HG03521 (cell line): ENCODE data around the gene ERI3.

ENCODE experiments used
- ATAC-seq: cut with Tn5 transposase; IDR thresholded peaks from one replicate; pipeline ENCODE4 v1.9.1; 2021; ENCODE audit warnings: mild to moderate bottlenecking, moderate library complexity; ENCODE audit not compliant: unreplicated experiment

Gene ERI3

DNA sequence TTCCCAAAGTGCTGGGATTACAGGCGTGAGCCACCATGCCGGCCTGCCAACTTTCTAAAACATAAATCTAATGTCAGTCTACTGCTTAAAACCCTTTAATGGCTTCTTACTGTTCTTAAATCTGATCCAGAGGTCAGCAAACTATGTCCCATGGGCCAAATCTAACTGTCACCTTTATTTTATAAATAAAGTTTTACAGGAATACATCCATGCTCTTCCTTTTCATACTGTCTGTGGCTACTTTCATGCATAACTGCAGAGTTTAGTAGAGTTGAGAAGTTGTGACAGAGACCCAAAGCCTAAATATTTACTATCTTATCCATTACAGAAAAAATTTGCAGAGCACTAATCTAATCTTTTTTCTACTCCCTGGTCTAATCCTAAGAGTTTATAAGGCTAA, 3.8 kb downstream of the ERI3 start:
- ATAC-seq: no peak

DNA sequence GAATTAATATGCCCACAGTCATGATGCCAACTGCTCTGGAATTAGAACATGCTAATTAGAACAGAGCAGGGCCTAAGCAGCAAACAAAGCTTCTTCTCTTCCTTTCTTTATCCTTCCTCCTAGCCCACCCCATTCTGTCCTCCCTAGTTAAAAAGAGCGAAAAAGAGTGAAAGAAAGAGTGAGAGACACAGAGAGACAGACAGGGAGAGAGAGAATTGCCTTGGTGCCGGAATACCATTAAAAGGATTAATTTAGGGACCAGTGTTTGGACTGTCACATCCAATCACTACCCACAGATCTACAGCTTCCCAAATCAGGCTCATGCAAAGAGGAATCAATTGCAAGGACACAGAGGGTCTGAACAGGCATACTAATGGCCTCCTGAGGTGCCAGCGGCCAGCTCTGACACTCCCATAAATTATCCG, 7.0 kb downstream of the ERI3 start:
- no peak for ATAC-seq

DNA sequence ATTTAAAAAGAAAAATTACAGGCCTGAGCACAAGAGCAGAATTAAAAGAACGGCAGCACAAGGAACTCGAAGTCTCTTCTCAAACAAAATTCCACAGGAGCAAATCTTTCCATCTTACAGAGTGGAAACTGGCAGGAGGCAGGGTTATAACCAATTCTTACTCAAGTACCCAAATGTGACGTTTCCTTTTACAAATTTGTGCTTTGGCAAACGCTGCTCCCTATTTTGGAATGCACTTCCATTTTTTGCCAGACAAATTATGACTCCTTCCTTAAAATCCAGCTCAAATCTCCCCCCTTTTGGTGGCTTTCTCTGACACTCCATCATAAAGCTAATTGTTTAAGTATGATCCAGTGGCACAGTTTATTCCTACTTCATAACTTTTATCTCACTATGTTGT, 7.8 kb downstream of the ERI3 start:
- ATAC-seq: no peak

DNA sequence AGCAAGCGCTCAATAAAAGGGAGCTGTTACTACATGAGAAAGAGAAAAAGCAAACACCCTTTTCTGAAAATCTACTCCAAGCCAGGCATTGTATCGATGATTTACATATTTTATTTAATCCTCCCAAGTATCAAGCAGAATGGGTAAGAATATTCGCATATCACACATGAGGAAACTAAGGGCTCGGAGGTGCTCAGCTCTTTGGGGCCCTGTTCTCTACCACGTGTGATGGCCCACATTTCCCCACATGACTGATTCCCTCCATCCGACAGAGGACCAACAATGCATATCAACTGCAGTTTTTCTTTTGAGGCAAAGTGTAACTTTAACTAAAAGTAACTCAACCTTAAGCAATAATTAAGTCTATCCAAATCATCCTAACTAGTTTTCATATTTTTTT, 8.2 kb downstream of the ERI3 start:
- ATAC-seq: no peak

DNA sequence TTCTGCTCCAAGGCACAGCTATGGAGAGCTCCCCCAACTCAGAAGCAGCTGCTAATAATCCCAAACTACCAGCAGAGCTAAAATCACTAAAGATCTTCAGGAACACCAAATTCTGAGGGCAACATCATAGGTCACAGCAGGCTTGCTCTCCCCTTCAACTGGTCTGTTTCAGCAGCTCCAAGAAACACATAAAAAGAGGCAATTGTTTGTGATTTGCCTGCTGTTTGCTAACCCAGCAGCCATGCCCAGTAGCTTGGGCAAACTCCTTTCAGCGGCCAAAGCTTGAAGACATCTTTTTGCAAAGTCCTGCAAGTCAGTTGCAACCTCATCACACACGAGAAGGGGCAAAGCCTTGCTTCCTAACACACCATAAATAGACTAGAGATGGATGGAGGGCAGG, 8.9 kb downstream of the ERI3 start:
- no peak for ATAC-seq

- ATAC-seq: no peak
Observed at GRCh38 chr1:44345187-44345775, 9.8 kb downstream of the ERI3 start.

DNA sequence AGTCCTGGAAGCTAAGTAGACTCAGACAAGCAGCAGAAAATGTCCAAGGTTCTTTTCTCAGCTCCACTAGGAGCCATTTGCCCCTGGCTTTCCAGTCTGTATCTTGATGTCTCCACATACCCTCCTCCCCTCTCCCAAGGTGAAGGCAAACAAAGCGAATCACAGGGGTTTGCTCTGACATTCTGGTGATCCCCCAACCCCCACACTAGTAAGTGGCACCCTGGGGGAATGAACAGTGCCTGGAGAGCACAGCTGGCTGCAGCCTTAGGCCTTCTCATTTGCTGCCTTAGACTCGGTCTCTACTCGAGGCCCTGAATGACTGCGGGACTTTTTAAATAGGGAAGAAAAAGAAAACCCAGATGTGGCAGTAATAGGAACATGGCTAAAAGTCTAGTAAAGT, 15.3 kb downstream of the ERI3 start:
- ATAC-seq: no peak

- no peak for ATAC-seq
Observed at GRCh38 chr1:44338136-44338535, 16.9 kb downstream of the ERI3 start.

DNA sequence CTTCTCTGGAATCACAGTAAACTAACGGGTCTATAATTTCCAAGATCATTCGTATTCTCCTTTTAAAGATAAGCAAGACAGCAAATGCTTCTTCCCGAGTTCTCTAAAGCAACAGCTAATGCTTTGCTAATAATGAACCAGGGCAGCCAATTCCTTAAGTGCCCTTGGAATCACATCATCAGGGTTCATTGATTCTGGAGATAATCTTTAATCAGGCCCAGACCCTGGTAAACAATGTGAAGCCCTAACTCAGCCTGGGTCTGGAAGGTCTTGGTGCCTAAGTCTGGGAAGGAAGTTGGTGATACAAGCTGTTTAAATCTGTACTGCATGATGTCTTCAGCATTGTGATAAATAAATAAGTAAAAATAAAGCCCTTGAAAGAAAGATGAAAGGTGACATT, 18.4 kb downstream of the ERI3 start:
- no peak for ATAC-seq

- no peak for ATAC-seq
Observed at GRCh38 chr1:44334968-44335367, 20.1 kb downstream of the ERI3 start.

- no peak for ATAC-seq
Observed at GRCh38 chr1:44333376-44333775, 21.7 kb downstream of the ERI3 start.

DNA sequence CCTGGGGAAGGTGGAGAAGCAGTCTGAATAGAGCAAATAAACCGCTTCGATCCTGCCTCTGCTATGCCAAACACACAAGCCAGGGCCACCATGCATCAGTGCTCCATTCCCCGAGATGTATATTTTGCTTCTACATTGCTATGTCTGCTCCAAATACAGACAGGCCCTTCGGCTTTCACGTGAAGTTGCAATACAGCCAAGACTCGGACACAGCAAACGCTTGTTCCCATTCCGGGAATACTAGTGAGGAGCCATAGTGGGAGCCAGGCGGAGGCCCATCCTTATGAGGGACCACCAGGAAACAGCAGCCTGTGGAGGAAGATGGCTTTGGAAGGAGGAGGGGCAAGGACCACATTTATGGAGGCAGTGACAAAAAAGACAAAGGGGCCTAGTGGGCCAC, 22.6 kb downstream of the ERI3 start:
- ATAC-seq: no peak

DNA sequence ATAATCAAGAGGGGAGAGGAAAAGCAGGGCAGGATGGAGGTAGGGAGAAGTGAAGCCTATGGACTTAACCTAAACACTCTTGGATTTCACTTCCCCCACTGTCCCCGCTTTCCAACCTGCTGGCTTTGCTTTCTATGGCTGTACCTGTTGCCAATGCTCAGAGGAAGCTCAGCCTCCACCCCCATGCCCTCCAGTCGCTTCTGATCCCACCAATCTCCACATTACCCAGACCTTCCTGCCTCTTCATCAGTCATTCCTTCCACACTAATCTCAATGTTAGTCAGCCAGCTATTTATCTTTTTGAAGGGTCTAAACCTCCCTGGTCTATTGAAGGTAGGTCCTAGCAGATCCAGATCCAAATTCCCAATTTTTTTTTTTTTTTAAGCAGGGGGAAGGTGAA, 24.1 kb downstream of the ERI3 start:
- ATAC-seq: no peak

- ATAC-seq: no peak
Observed at GRCh38 chr1:44328671-44329416, 26.2 kb downstream of the ERI3 start.

DNA sequence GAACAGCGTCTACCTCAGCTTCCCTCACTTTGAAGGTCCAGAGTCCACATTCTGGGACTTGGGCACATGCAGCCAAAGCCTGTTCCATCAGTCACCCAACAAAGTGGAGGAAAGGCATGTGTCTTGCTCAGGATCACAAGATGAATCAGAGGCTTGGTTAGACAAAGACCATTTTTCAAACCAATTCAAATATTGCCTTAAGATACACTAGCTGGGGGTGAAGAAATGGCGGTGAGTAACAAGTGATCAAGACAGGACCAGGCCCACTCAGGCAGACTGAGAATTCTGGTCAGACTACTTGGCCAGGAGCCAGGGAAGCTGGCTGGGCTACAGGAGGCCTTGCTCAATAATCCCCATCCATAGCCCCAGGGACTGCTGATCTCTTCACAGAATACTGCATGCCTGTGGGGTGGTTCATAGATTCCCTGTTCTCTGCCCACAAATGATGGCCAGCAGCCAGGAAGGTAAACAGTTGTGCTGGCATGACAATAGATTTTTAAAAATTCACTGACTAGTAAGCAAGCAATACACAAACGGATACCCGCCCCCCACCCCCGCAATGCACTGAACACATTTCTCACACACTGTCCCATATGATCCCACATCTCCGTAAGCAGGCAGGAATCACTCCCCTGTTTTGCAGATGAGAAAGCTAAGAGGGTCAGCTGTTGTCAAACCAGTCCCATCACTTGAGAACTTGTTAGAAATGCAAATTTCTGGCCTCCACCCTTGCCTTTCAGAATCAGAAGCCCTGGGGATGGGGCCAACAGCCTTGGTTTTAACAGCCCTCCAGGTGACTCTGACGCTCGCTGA, 27.2 kb downstream of the ERI3 start:
- ATAC-seq: no peak

- ATAC-seq: no peak
Observed at GRCh38 chr1:44326821-44327465, 28.1 kb downstream of the ERI3 start.

DNA sequence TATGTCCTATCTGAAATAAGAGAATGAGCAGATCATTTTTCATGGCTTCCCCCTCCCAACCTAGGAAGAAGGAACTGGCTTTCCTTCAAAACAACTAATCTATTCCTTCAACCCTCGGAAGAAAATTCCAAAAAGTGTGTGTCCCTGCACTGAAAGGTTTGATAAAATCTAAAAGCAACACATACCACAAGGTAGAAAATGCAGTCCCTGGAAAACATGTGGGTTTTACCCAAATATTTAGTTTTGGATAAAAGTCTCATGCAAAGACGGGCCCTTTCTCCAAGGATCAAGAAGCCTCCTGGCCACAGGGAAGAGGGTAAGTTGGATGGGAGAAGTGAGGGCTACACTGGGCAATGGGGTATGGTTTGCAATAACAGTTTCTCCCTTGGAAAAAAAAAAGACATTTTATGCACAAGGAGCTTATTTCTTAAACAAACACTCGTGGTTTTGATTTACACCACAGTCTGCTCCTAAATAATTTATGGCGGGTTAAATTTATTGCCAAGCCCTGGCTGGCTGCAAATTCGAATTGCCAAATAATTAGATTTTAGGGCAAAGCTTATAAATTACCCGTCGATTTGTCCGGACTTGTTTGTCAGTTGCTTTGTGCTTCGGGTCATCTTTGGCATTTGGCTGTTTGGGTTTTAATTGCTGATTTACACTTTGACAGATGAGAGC, 28.9 kb downstream of the ERI3 start:
- no peak for ATAC-seq

- ATAC-seq: no peak
Observed at GRCh38 chr1:44323947-44324346, 31.1 kb downstream of the ERI3 start.

- ATAC-seq: no peak
Observed at GRCh38 chr1:44322367-44322766, 32.7 kb downstream of the ERI3 start.

DNA sequence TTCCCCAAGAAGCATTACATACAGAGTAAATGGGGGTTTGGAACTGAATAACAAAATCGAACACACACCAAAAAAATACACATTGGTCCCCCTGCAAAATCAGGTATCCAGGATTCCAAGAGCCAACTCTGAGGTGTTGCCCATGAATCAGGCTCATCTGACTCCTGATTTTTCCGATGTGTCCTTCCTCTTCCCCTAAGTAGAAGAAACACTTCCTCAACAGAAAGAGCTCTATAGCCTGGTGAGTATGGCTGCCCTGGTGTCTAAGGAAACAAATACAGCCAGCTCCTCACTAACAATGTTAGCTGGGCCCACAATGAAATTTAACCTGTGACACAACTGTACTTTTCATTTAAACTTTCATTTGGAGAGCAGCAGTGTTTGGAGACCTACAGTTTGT, 33.6 kb downstream of the ERI3 start:
- ATAC-seq: no peak
